ENCODE results near the gene SEMA5B. TPM values are rescaled to one million over a fixed set of nuclear protein-coding genes. Genes with fewer than 3 reads are reported as not detected.

SEMA5B gene
- total RNA-seq, 1 experiment from 2014 or later: 0.04 TPM

- no peak for DNase-seq
- no peak overlapping the region for H3K27ac ChIP-seq (ENCODE audit: low read length)
- intact Hi-C loops (cut with micrococcal nuclease): no loop called here
- no peak overlapping the region for H3K9ac ChIP-seq (ENCODE audit: low read length)
- no peaks in the 10 kb centered on the region for H3K79me2 ChIP-seq (ENCODE audit: low read length)
- H3K9me3 ChIP-seq (ENCODE audit: low read length): no peaks in the 10 kb centered on the region
- no peaks in the 10 kb centered on the region for H4K20me1 ChIP-seq (ENCODE audit: low read length)
- H3K36me3 ChIP-seq (ENCODE audit: low read depth, low read length): no peaks in the 10 kb centered on the region
- BruUV-seq (replicated peaks): no TSS peak
- no peaks in the 10 kb centered on the region for H3K9me2 ChIP-seq (replicated peaks; ENCODE audit: low read length)
- 0 out of 2 replicates have a peak, but pooled peaks cover 10% of the 10 kb centered on the region for H3K4me1 ChIP-seq (ENCODE audit: insufficient read depth, low read length)
- TF ChIP-seq EZH2 (IDR thresholded peaks at IDR 0.05; ENCODE audit: low read length, unreplicated experiment): no peak
- TF ChIP-seq EZH2phosphoT487 (IDR thresholded peaks at IDR 0.05; ENCODE audit: borderline replicate concordance, low read length): no peak
- no peak for TF ChIP-seq CTCF (conservative IDR thresholded peaks at IDR 0.05; ENCODE audit: low read depth, low read length)
- H3K4me2 ChIP-seq (ENCODE audit: low read length): no peak overlapping the region
- no peak overlapping the region for H2AFZ ChIP-seq (ENCODE audit: low read length)
- H3K27me3 ChIP-seq (ENCODE audit: low read length): 0 out of 2 replicates have a peak, but pooled peaks cover 2% of the 10 kb centered on the region
- no peak overlapping the region for H3K4me3 ChIP-seq (ENCODE audit: low read length)
- POLR2A ChIA-PET (ENCODE audit: unreplicated experiment): no interaction called here
- H3F3A ChIP-seq (ENCODE audit: low read length, unreplicated experiment): no peaks in the 10 kb centered on the region
- CTCF ChIA-PET: no interaction called here
- no peak for ATAC-seq
These were observed 98.1 kb downstream of the SEMA5B start for GRCh38 chr3:122929188-122930062.

DNA sequence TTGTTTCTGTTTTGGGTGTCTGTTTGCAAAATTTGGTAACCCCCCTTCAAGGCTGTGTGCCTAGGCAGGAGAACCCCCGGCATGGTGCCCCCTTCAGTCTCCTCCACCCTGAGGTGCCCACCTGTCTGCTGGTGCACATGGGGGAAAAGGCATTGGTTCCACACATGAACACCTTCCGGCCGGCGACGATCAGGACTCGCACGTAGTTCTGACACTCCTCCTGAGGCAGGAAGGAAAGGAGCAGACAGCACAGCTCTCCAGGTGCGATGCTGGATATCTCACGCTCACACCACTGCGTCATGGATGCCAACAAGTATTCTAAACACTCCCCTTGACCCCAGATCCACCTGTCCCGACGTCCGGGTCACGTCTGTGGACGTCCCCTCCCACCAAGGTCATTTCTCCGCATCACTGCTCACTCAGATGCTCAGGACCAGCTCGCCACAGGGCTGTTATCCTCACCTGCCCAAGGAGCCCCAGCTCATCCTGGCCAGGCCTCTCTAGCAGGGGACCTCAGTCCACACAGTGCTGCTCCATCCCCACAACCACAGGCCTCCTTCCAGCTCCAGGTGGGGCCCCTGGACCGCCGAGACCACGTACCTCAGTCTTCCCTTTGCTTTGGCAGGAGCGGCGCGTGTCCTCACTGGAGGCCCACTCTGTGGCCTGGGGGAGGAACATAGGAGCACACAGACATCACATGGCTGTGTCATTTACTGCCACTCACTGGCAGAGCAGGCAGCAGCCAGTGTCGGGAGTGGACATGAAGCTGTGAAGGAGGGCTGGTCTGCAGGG, 99.0 kb downstream of the SEMA5B start:
- intact Hi-C loops (cut with micrococcal nuclease): no loop called here
- no peak for TF ChIP-seq EZH2 (IDR thresholded peaks at IDR 0.05; ENCODE audit: low read length, unreplicated experiment)
- TF ChIP-seq CTCF (conservative IDR thresholded peaks at IDR 0.05; ENCODE audit: low read depth, low read length): no peak
- TF ChIP-seq EZH2phosphoT487 (IDR thresholded peaks at IDR 0.05; ENCODE audit: borderline replicate concordance, low read length): no peak
- H3K27me3 ChIP-seq (ENCODE audit: low read length): 0 out of 2 replicates have a peak, but pooled peaks cover 2% of the 10 kb centered on the region
- CTCF ChIA-PET: no interaction called here
- H3F3A ChIP-seq (ENCODE audit: low read length, unreplicated experiment): no peaks in the 10 kb centered on the region
- no peaks in the 10 kb centered on the region for H3K9me2 ChIP-seq (replicated peaks; ENCODE audit: low read length)
- H3K4me1 ChIP-seq (ENCODE audit: insufficient read depth, low read length): 0 out of 2 replicates have a peak, but pooled peaks cover 10% of the 10 kb centered on the region
- no peaks in the 10 kb centered on the region for H3K79me2 ChIP-seq (ENCODE audit: low read length)
- H3K9me3 ChIP-seq (ENCODE audit: low read length): no peaks in the 10 kb centered on the region
- no peak overlapping the region for H3K9ac ChIP-seq (ENCODE audit: low read length)
- no peak overlapping the region for H3K4me2 ChIP-seq (ENCODE audit: low read length)
- H3K36me3 ChIP-seq (ENCODE audit: low read depth, low read length): no peaks in the 10 kb centered on the region
- BruUV-seq (replicated peaks): no TSS peak
- H4K20me1 ChIP-seq (ENCODE audit: low read length): no peaks in the 10 kb centered on the region
- POLR2A ChIA-PET (ENCODE audit: unreplicated experiment): no interaction called here
- ATAC-seq: no peak
- no peak overlapping the region for H2AFZ ChIP-seq (ENCODE audit: low read length)
- no peak overlapping the region for H3K4me3 ChIP-seq (ENCODE audit: low read length)
- no peak for DNase-seq
- no peak overlapping the region for H3K27ac ChIP-seq (ENCODE audit: low read length)

Data from PC-3 (cell line).